ENCODE data around the gene KCNC2. TPM values are rescaled to one million over a fixed set of nuclear protein-coding genes. Genes with fewer than 3 reads are reported as not detected.
"Not testable (repeated sequence)": the region's sequence is repeated elsewhere in the genome, so short reads cannot be mapped to it uniquely, and the experiment has no call there.

Gene KCNC2
- total and polyA plus RNA-seq, 5 donors = not detected

- no peaks in the 10 kb centered on the region for H3K27me3 ChIP-seq (ENCODE audit: control insufficient read depth, insufficient read depth)
- DNase-seq (no peak), ATAC-seq (no peak)
- no peak overlapping the region for H3K27ac ChIP-seq (ENCODE audit: low read length)
- no peaks in the 10 kb centered on the region for H3K4me1 ChIP-seq (ENCODE audit: control insufficient read depth, insufficient read depth, low read length)
- H3K4me3 ChIP-seq (ENCODE audit: low read length) = no peak overlapping the region
- no peaks in the 10 kb centered on the region for H3K9me3 ChIP-seq (ENCODE audit: control insufficient read depth, low read length)
- intact Hi-C loops (cut with DNase I) = no loop called here
Observed at GRCh38 chr12:75196865-75197264, 12.8 kb downstream of the KCNC2 start.

GRCh38 chr12:75196408-75196807 is 13.2 kb downstream of the KCNC2 start:
- no peak for ATAC-seq
- WGBS = 71% methylated on average over 3 of the region's 3 CpGs
- Histone ChIP-seq H3K27me3 (ENCODE audit: control insufficient read depth, insufficient read depth) (no peaks in the 10 kb centered on the region), H3K4me3 (ENCODE audit: low read length) (no peak overlapping the region), H3K4me1 (ENCODE audit: control insufficient read depth, insufficient read depth, low read length) (no peaks in the 10 kb centered on the region), H3K27ac (ENCODE audit: low read length) (no peak overlapping the region), H3K9me3 (ENCODE audit: control insufficient read depth, low read length) (no peaks in the 10 kb centered on the region)
- intact Hi-C loops (cut with DNase I) = no loop called here
- DNase-seq = no peak

- no peaks in the 10 kb centered on the region for H3K4me1 ChIP-seq (ENCODE audit: control insufficient read depth, insufficient read depth, low read length)
- no peak overlapping the region for H3K4me3 ChIP-seq (ENCODE audit: low read length)
- no peak for ATAC-seq
- no peaks in the 10 kb centered on the region for H3K27me3 ChIP-seq (ENCODE audit: control insufficient read depth, insufficient read depth)
- 64% methylated on average over 3 of the region's 3 CpGs for WGBS
- intact Hi-C loops (cut with DNase I) = no loop called here
- no peak overlapping the region for H3K27ac ChIP-seq (ENCODE audit: low read length)
- no peaks in the 10 kb centered on the region for H3K9me3 ChIP-seq (ENCODE audit: control insufficient read depth, low read length)
- no peak for DNase-seq
Observed at GRCh38 chr12:75194250-75194649, 15.4 kb downstream of the KCNC2 start.

GRCh38 chr12:75192196-75192595 is 17.4 kb downstream of the KCNC2 start:
- H3K4me3 ChIP-seq (ENCODE audit: low read length) = no peak overlapping the region
- 89% methylated on average over 9 of the region's 9 CpGs for WGBS
- no peak for DNase-seq
- H3K27ac ChIP-seq (ENCODE audit: low read length) = no peak overlapping the region
- H3K27me3 ChIP-seq (ENCODE audit: control insufficient read depth, insufficient read depth) = no peaks in the 10 kb centered on the region
- no peaks in the 10 kb centered on the region for H3K9me3 ChIP-seq (ENCODE audit: control insufficient read depth, low read length)
- ATAC-seq = no peak
- H3K4me1 ChIP-seq (ENCODE audit: control insufficient read depth, insufficient read depth, low read length) = no peaks in the 10 kb centered on the region
- intact Hi-C loops (cut with DNase I) = no loop called here

- Histone ChIP-seq H3K27ac (ENCODE audit: low read length) (no peak overlapping the region), H3K4me3 (ENCODE audit: low read length) (no peak overlapping the region), H3K27me3 (ENCODE audit: control insufficient read depth, insufficient read depth) (no peaks in the 10 kb centered on the region), H3K4me1 (ENCODE audit: control insufficient read depth, insufficient read depth, low read length) (no peaks in the 10 kb centered on the region), H3K9me3 (ENCODE audit: control insufficient read depth, low read length) (no peaks in the 10 kb centered on the region)
- ATAC-seq (no peak), DNase-seq (no peak)
- intact Hi-C loops (cut with DNase I) = no loop called here
Observed at GRCh38 chr12:75190846-75191245, 18.8 kb downstream of the KCNC2 start.

- DNase-seq; intact Hi-C loops (cut with DNase I); H3K9me3 ChIP-seq (ENCODE audit: control insufficient read depth, low read length); H3K4me3 ChIP-seq (ENCODE audit: low read length); H3K4me1 ChIP-seq (ENCODE audit: control insufficient read depth, insufficient read depth, low read length); H3K27me3 ChIP-seq (ENCODE audit: control insufficient read depth, insufficient read depth); ATAC-seq; H3K27ac ChIP-seq (ENCODE audit: low read length): not testable (repeated sequence)
- WGBS = 82% methylated on average over 3 of the region's 3 CpGs
Observed at GRCh38 chr12:75185881-75186280, 23.8 kb downstream of the KCNC2 start.

GRCh38 chr12:75184516-75184915 is 25.1 kb downstream of the KCNC2 start:
- Histone ChIP-seq H3K27ac (ENCODE audit: low read length) (no peak overlapping the region), H3K9me3 (ENCODE audit: control insufficient read depth, low read length) (no peaks in the 10 kb centered on the region), H3K4me3 (ENCODE audit: low read length) (no peak overlapping the region), H3K4me1 (ENCODE audit: control insufficient read depth, insufficient read depth, low read length) (no peaks in the 10 kb centered on the region), H3K27me3 (ENCODE audit: control insufficient read depth, insufficient read depth) (no peaks in the 10 kb centered on the region)
- intact Hi-C loops (cut with DNase I) = no loop called here
- DNase-seq = no peak
- no peak for ATAC-seq

- H3K9me3 ChIP-seq (ENCODE audit: control insufficient read depth, low read length) = no peaks in the 10 kb centered on the region
- intact Hi-C loops (cut with DNase I) = no loop called here
- no peak for ATAC-seq
- H3K4me3 ChIP-seq (ENCODE audit: low read length) = no peak overlapping the region
- no peaks in the 10 kb centered on the region for H3K4me1 ChIP-seq (ENCODE audit: control insufficient read depth, insufficient read depth, low read length)
- DNase-seq = no peak
- H3K27ac ChIP-seq (ENCODE audit: low read length) = no peak overlapping the region
- WGBS = 91% methylated on average over 4 of the region's 4 CpGs
- no peaks in the 10 kb centered on the region for H3K27me3 ChIP-seq (ENCODE audit: control insufficient read depth, insufficient read depth)
Observed at GRCh38 chr12:75183967-75184366, 25.7 kb downstream of the KCNC2 start.

GRCh38 chr12:75177997-75178396 is 31.6 kb downstream of the KCNC2 start:
- Histone ChIP-seq H3K4me1 (ENCODE audit: control insufficient read depth, insufficient read depth, low read length) (no peaks in the 10 kb centered on the region), H3K27me3 (ENCODE audit: control insufficient read depth, insufficient read depth) (no peaks in the 10 kb centered on the region), H3K27ac (ENCODE audit: low read length) (no peak overlapping the region), H3K4me3 (ENCODE audit: low read length) (no peak overlapping the region), H3K9me3 (ENCODE audit: control insufficient read depth, low read length) (no peaks in the 10 kb centered on the region)
- intact Hi-C loops (cut with DNase I) = no loop called here
- ATAC-seq (no peak), DNase-seq (no peak)

- Histone ChIP-seq H3K27ac (ENCODE audit: low read length) (no peak overlapping the region), H3K9me3 (ENCODE audit: control insufficient read depth, low read length) (no peaks in the 10 kb centered on the region), H3K4me3 (ENCODE audit: low read length) (no peak overlapping the region), H3K4me1 (ENCODE audit: control insufficient read depth, insufficient read depth, low read length) (no peaks in the 10 kb centered on the region), H3K27me3 (ENCODE audit: control insufficient read depth, insufficient read depth) (no peaks in the 10 kb centered on the region)
- ATAC-seq (no peak), DNase-seq (no peak)
- intact Hi-C loops (cut with DNase I) = no loop called here
- 51% methylated on average over 1 of the region's 1 CpG for WGBS
Observed at GRCh38 chr12:75172611-75173010, 37.0 kb downstream of the KCNC2 start.

- H3K27ac ChIP-seq (ENCODE audit: low read length) = no peak overlapping the region
- H3K4me1 ChIP-seq (ENCODE audit: control insufficient read depth, insufficient read depth, low read length) = no peaks in the 10 kb centered on the region
- 30% methylated on average over 4 of the region's 4 CpGs for WGBS
- no peaks in the 10 kb centered on the region for H3K27me3 ChIP-seq (ENCODE audit: control insufficient read depth, insufficient read depth)
- DNase-seq (no peak), ATAC-seq (no peak)
- intact Hi-C loops (cut with DNase I) = no loop called here
- no peak overlapping the region for H3K4me3 ChIP-seq (ENCODE audit: low read length)
- no peaks in the 10 kb centered on the region for H3K9me3 ChIP-seq (ENCODE audit: control insufficient read depth, low read length)
Observed at GRCh38 chr12:75170640-75171185, 38.9 kb downstream of the KCNC2 start.

GRCh38 chr12:75162845-75163244 is 46.8 kb downstream of the KCNC2 start:
- no peak for ATAC-seq
- H3K27me3 ChIP-seq (ENCODE audit: control insufficient read depth, insufficient read depth) = no peaks in the 10 kb centered on the region
- no peaks in the 10 kb centered on the region for H3K4me1 ChIP-seq (ENCODE audit: control insufficient read depth, insufficient read depth, low read length)
- H3K9me3 ChIP-seq (ENCODE audit: control insufficient read depth, low read length) = no peaks in the 10 kb centered on the region
- WGBS = 59% methylated on average over 4 of the region's 4 CpGs
- no peak overlapping the region for H3K27ac ChIP-seq (ENCODE audit: low read length)
- intact Hi-C loops (cut with DNase I) = no loop called here
- no peak for DNase-seq
- H3K4me3 ChIP-seq (ENCODE audit: low read length) = no peak overlapping the region

Measured in right cardiac atrium (tissue), 5 donors.